H1 (cell line): ENCODE measurements around the gene SWT1. TPM values are rescaled to one million over a fixed set of nuclear protein-coding genes. Genes with fewer than 3 reads are reported as not detected.

Experiments
- CHD7 ChIP-seq: fragments of 300-600 bp; sonication (generic); IDR thresholded peaks from 2 replicates; pipeline ENCODE4 v1.7.1; 2012; ENCODE audit warnings: low read length, moderate library complexity, mild to moderate bottlenecking, inconsistent platforms; ENCODE audit not compliant: insufficient replicate concordance
- KDM4A ChIP-seq: IDR thresholded peaks from one replicate; pipeline ENCODE4 v1.7.1; 2012; ENCODE audit warnings: low read depth, mild to moderate bottlenecking, moderate library complexity, low read length, inconsistent platforms; ENCODE audit not compliant: severe bottlenecking
- KDM5A ChIP-seq: fragments of 200-600 bp; IDR thresholded peaks from 2 replicates; pipeline ENCODE4 v1.7.1; 2012; ENCODE audit warnings: mild to moderate bottlenecking, low read length, inconsistent platforms, mixed read lengths
- SIRT6 ChIP-seq: IDR thresholded peaks from one replicate; pipeline ENCODE4 v1.7.1; 2012; ENCODE audit warnings: low read length, inconsistent platforms
- SP1 ChIP-seq: IDR thresholded peaks from 2 replicates; pipeline ENCODE4 v1.6.1; 2011; ENCODE audit warnings: low read depth, low read length
- USF2 ChIP-seq: IDR thresholded peaks from 2 replicates; pipeline ENCODE4 v1.6.1; 2011; ENCODE audit warnings: low read length, improper control_type of control experiment
- polyA plus RNA-seq, 7 experiments: library from polyadenylated mRNA; depleted of rRNA in 3 of 7; stranded (reverse) in 5 of 7; unstranded in 2 of 7; fragments of >200 nt in 5 of 7; fragments of 200-250 nt in 2 of 7; gene quantifications; 1 replicate in 5 of 7; 2 replicates in 1 of 7; 4 replicates in 1 of 7; pipeline versions ENCODE4 v1.2.1 to v1.2.3, GENCODE V29; 2011 to 2013; ENCODE audit warnings: missing spikeins in 2 of 7, mixed read lengths in 2 of 7
- total RNA-seq: library from RNA; stranded (reverse); fragmentation: NEBNext Ultra II Directional; extraction: Animal tissue kit (Norgen Biotek cat#: 25700); gene quantifications from 2 replicates; pipeline ENCODE4 v1.2.1, GENCODE V29; 2021
- TF ChIP-seq, protein P1 (sequence below): IDR thresholded peaks from 2 replicates; pipeline ENCODE4 v1.6.1; 2012; ENCODE audit warnings: inconsistent platforms
- TF ChIP-seq, protein P2 (sequence below): IDR thresholded peaks from 2 replicates; pipeline ENCODE4 v1.6.1; 2012; ENCODE audit warnings: low read length, inconsistent platforms

SWT1 gene
- total and polyA plus RNA-seq, 2 of the 8 experiments (the other 6 are each of a cell fraction or from before 2014, with no cell fraction given), result 1.4 to 6.2 TPM

DNA sequence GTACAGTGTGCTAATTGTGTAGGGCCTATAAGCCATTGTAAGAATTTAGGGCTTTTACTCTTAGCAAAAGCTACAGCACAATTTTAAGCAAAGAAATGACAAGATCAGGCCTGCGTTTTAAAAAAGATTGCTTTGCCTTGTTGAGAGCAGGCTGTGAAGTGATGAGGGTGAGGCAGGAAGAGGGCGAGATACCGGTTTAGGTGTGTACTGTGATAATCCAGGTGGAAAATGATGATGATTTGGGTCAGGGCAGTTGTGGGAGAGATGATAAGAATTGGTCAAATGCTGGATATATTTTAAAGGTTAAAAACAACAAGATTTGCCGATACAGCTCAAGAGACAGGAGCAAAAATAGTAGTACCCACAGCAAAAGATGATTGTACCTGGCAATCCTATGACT is 72.0 kb downstream of the SWT1 start (continued):
- no peak for TF ChIP-seq CHD7
- TF ChIP-seq SIRT6, result no peak
- TF ChIP-seq USF2, result no peak
- TF ChIP-seq, protein P1, sequence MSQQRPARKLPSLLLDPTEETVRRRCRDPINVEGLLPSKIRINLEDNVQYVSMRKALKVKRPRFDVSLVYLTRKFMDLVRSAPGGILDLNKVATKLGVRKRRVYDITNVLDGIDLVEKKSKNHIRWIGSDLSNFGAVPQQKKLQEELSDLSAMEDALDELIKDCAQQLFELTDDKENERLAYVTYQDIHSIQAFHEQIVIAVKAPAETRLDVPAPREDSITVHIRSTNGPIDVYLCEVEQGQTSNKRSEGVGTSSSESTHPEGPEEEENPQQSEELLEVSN, result no peak
- TF ChIP-seq KDM4A, result no peak
- no peak for TF ChIP-seq KDM5A
- TF ChIP-seq, protein P2, sequence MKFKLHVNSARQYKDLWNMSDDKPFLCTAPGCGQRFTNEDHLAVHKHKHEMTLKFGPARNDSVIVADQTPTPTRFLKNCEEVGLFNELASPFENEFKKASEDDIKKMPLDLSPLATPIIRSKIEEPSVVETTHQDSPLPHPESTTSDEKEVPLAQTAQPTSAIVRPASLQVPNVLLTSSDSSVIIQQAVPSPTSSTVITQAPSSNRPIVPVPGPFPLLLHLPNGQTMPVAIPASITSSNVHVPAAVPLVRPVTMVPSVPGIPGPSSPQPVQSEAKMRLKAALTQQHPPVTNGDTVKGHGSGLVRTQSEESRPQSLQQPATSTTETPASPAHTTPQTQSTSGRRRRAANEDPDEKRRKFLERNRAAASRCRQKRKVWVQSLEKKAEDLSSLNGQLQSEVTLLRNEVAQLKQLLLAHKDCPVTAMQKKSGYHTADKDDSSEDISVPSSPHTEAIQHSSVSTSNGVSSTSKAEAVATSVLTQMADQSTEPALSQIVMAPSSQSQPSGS, result no peak
- no peak for TF ChIP-seq SP1
